ENCODE measurements around the gene LEKR1. TPM values are rescaled to one million over a fixed set of nuclear protein-coding genes. Genes with fewer than 3 reads are reported as not detected.

Gene LEKR1
- total and polyA plus RNA-seq, 9 of the 15 experiments (the other 6 are each of a cell fraction or from before 2014, with no cell fraction given) = 0.76 to 1.8 (median 1.2) TPM

DNA sequence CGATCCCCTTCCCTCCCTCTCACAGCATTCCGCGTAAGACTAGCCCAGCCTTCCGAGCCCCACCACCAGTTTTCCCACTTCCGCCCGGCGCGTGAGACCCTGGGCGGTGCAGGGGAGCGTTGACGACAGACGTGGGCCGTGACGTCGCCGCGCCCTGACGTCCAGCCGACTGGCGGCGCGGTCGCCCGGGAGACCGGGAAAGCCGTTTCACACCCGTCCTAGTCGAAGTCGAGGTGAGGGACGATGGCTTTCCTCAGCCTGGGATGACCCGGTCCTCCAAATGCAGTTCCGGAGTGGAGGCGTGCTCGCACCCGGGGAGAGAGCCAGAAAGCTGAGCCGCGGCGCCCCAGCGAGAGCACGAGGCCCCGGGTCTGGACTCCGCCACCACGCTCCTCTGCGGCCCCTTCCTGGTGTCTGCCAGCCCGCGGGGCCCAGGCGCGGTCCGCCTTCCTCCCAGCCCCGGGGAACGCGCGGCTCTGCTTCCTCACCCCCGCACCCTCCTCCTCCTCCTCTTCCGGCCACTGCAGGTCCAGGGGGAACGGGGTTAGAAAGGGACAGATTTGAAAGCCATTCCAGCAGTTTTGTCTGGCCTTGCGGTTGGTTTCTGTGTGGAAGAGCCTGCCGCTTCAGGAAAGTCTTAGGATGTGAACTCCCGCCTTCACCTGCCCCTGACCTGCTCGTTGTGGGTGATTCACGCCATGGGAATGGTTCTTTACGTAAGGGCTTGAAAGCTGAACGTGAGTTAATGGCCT is at the start of gene LEKR1 (continued):
- peak; percentile 24; the same call in 1 of the 2 replicates for TF ChIP-seq BRD4 (IDR thresholded peaks at IDR 0.05)
- TF ChIP-seq BDP1 (IDR thresholded peaks at IDR 0.05; ENCODE audit: insufficient read depth, insufficient read length) = no peak
- no peak; the same call in 1 of the 2 replicates for TF ChIP-seq ZNF165 (CRISPR knock-in tag; IDR thresholded peaks at IDR 0.05; ENCODE audit: borderline replicate concordance)
- no peak for TF ChIP-seq NFYB (IDR thresholded peaks at IDR 0.05; ENCODE audit: extremely low read depth, insufficient read length)
- 0 out of 2 replicates have a peak, but pooled peaks have one; percentile 55 for TF ChIP-seq ZNF431 (CRISPR knock-in tag; IDR thresholded peaks at IDR 0.05)
- TF ChIP-seq TBL1XR1 (IDR thresholded peaks at IDR 0.05; ENCODE audit: low read length in 2 of 2) = 0 out of 4 replicates have a peak, but pooled peaks of 1 of the 2 experiments have one; percentile 39
- TF ChIP-seq SUPT5H (IDR thresholded peaks at IDR 0.05) = peak; percentile 96
- TF ChIP-seq ZNF57 (CRISPR knock-in tag; IDR thresholded peaks at IDR 0.05) = 0 out of 2 replicates have a peak, but pooled peaks have one; percentile 78
- peak; percentile 88 for TF ChIP-seq EP400 (IDR thresholded peaks at IDR 0.05)
- peak; percentile 75; the same call in 1 of the 2 replicates for TF ChIP-seq ZNF589 (CRISPR knock-in tag; IDR thresholded peaks at IDR 0.05; ENCODE audit: low read depth)
- peak; percentile 55; the same call in 1 of the 2 replicates for TF ChIP-seq JUN (IDR thresholded peaks at IDR 0.05; ENCODE audit: borderline replicate concordance, low read depth, low read length)
- TF ChIP-seq JUN (CRISPR knock-in tag; IDR thresholded peaks at IDR 0.05; ENCODE audit: borderline replicate concordance) = no peak
- TF ChIP-seq TSC22D4 (tag; IDR thresholded peaks at IDR 0.05) = no peak
- TF ChIP-seq, protein P1, sequence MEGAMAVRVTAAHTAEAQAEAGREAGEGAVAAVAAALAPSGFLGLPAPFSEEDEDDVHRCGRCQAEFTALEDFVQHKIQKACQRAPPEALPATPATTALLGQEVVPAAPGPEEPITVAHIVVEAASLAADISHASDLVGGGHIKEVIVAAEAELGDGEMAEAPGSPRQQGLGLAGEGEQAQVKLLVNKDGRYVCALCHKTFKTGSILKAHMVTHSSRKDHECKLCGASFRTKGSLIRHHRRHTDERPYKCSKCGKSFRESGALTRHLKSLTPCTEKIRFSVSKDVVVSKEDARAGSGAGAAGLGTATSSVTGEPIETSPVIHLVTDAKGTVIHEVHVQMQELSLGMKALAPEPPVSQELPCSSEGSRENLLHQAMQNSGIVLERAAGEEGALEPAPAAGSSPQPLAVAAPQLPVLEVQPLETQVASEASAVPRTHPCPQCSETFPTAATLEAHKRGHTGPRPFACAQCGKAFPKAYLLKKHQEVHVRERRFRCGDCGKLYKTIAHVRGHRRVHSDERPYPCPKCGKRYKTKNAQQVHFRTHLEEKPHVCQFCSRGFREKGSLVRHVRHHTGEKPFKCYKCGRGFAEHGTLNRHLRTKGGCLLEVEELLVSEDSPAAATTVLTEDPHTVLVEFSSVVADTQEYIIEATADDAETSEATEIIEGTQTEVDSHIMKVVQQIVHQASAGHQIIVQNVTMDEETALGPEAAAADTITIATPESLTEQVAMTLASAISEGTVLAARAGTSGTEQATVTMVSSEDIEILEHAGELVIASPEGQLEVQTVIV (CRISPR knock-in tag; IDR thresholded peaks at IDR 0.05; ENCODE audit: borderline replicate concordance) = no peak
- no peak for TF ChIP-seq ARHGAP35 (IDR thresholded peaks at IDR 0.05; ENCODE audit: partially characterized antibody)
- TF ChIP-seq SRSF9 (IDR thresholded peaks at IDR 0.05; ENCODE audit: borderline replicate concordance, low read depth, low read length) = no peak
- TF ChIP-seq ELF2 (CRISPR knock-in tag; IDR thresholded peaks at IDR 0.05) = peak; percentile 72
- TF ChIP-seq, protein P2, sequence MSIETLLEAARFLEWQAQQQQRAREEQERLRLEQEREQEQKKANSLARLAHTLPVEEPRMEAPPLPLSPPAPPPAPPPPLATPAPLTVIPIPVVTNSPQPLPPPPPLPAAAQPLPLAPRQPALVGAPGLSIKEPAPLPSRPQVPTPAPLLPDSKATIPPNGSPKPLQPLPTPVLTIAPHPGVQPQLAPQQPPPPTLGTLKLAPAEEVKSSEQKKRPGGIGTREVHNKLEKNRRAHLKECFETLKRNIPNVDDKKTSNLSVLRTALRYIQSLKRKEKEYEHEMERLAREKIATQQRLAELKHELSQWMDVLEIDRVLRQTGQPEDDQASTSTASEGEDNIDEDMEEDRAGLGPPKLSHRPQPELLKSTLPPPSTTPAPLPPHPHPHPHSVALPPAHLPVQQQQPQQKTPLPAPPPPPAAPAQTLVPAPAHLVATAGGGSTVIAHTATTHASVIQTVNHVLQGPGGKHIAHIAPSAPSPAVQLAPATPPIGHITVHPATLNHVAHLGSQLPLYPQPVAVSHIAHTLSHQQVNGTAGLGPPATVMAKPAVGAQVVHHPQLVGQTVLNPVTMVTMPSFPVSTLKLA (conservative IDR thresholded peaks at IDR 0.05) = peak; percentile 73 to 83
- no peak for TF ChIP-seq ZNF740 (CRISPR knock-in tag; IDR thresholded peaks at IDR 0.05)
- TF ChIP-seq ZNF740 (tag; IDR thresholded peaks at IDR 0.05) = no peak
- peak; percentile 92 for TF ChIP-seq RFX1 (IDR thresholded peaks at IDR 0.05)

All from K562 (cell line).